Measurements from ENCODE around the gene AGRN.
"Not testable (repeated sequence)": the region's sequence is repeated elsewhere in the genome, so short reads cannot be mapped to it uniquely, and the experiment has no call there.

Gene AGRN

GRCh38 chr1:1001057-1001783, 18.7 kb upstream of the AGRN start:
- H3K4me3 ChIP-seq (ENCODE audit: low read depth in 1 of 2, low read length in 2 of 2): peak overlapping the region; percentile 61 to 62
- H3K4me1 ChIP-seq (ENCODE audit: control insufficient read depth in 1 of 2, insufficient read depth in 2 of 2, low read length in 2 of 2): peaks cover 18 to 25% of the 10 kb centered on the region in 2 donors
- H3K27ac ChIP-seq (ENCODE audit: low read depth, low read length): peak overlapping the region; percentile 10
- H3K9ac ChIP-seq (ENCODE audit: low read depth in 1 of 2, low read length in 2 of 2): peak overlapping the region in 1 of 2 donors; percentile 54
- H3K9me3 ChIP-seq (ENCODE audit: control insufficient read depth in 1 of 2, low read length in 2 of 2): no peaks in the 10 kb centered on the region
- H3K27me3 ChIP-seq (ENCODE audit: control insufficient read depth in 1 of 2, insufficient read depth in 2 of 2, low read length in 2 of 2): peaks cover 35 to 58% of the 10 kb centered on the region in 2 donors
- H3K36me3 ChIP-seq (ENCODE audit: control insufficient read depth in 1 of 2, insufficient read depth in 2 of 2, low read length in 2 of 2): no peaks in the 10 kb centered on the region

GRCh38 chr1:1003618-1004419, 16.1 kb upstream of the AGRN start:
- no peaks in the 10 kb centered on the region for H3K36me3 ChIP-seq (ENCODE audit: control insufficient read depth in 1 of 2, insufficient read depth in 2 of 2, low read length in 2 of 2)
- peaks cover 18 to 32% of the 10 kb centered on the region in 2 donors for H3K4me1 ChIP-seq (ENCODE audit: control insufficient read depth in 1 of 2, insufficient read depth in 2 of 2, low read length in 2 of 2)
- no peak overlapping the region for H3K9ac ChIP-seq (ENCODE audit: low read depth in 1 of 2, low read length in 2 of 2)
- H3K27me3 ChIP-seq (ENCODE audit: control insufficient read depth in 1 of 2, insufficient read depth in 2 of 2, low read length in 2 of 2): peaks cover 27 to 48% of the 10 kb centered on the region in 2 donors
- H3K9me3 ChIP-seq (ENCODE audit: control insufficient read depth in 1 of 2, low read length in 2 of 2): no peaks in the 10 kb centered on the region
- H3K4me3 ChIP-seq (ENCODE audit: low read depth in 1 of 2, low read length in 2 of 2): no peak overlapping the region
- no peak overlapping the region for H3K27ac ChIP-seq (ENCODE audit: low read depth, low read length)

DNA sequence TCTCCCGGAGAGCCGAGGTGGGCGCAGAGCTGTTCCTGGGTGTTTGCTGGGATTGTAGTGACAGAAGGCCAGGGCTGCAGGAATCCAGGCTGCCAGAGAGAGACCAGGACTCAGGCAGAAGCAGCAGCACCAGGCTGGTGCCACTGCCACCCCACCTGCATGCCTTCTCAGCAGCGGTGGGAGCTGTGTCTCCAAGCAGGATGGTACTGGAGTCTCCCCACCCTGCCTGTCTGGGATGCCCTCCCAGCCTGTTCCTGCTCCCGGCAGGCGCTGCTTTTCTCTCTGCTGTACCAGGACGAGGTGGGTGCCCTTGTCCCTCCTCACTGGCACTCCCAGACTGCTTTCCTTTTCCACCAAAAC, 15.5 kb upstream of the AGRN start:
- Histone ChIP-seq H3K27ac (ENCODE audit: low read depth, low read length) (no peak overlapping the region), H3K4me1 (ENCODE audit: control insufficient read depth in 1 of 2, insufficient read depth in 2 of 2, low read length in 2 of 2) (peaks cover 18 to 32% of the 10 kb centered on the region in 2 donors), H3K9me3 (ENCODE audit: control insufficient read depth in 1 of 2, low read length in 2 of 2) (no peaks in the 10 kb centered on the region), H3K9ac (ENCODE audit: low read depth in 1 of 2, low read length in 2 of 2) (peak overlapping the region in 1 of 2 donors; percentile 4), H3K27me3 (ENCODE audit: control insufficient read depth in 1 of 2, insufficient read depth in 2 of 2, low read length in 2 of 2) (peaks cover 27 to 48% of the 10 kb centered on the region in 2 donors), H3K4me3 (ENCODE audit: low read depth in 1 of 2, low read length in 2 of 2) (no peak overlapping the region), H3K36me3 (ENCODE audit: control insufficient read depth in 1 of 2, insufficient read depth in 2 of 2, low read length in 2 of 2) (no peaks in the 10 kb centered on the region)

DNA sequence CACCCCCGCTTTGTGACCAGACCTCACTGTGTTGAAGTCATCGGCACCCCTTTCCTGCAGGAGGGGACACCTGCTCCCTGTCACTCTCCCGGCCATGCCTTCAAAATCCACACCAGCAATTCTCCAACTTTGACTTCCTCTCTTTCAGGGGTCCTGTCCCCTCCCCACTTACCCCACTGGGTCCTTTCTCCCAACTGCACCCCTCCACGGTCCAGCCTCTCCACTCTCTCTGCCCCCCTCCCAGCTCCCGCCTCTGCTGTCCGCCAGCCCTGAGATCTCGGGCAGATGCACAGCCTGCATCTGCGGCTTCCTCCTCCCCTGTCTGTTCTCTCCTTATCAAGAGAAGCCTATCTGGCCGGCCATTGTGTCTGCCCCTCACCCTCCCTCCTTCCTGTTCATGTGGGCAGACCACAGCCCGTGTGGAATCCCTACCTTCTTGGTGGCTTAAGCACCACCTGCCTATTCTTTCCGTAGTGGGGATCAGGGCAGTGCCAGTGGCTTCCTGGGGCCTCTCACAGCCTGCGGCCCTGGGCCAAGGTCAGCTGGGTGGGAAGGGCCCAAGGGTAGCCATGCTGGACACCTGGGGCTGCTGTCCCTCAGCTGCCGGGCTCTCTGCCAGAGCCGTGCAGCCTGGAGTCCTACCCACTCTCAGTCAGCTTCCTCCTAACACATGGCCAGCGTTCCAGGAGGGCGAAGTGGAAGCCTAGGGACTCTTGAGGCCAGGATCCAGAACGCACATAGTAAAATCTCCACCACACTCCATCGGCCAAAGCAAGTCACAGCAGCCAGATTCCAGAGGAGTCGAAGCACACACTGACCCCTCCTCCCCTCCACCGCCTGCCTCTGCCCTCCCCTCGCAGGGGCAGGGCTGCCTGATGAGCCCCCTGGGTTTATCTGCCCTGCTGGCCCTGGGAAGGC, 14.9 kb upstream of the AGRN start:
- Histone ChIP-seq H3K4me1 (ENCODE audit: control insufficient read depth in 1 of 2, insufficient read depth in 2 of 2, low read length in 2 of 2) (peaks cover 18 to 32% of the 10 kb centered on the region in 2 donors), H3K9me3 (ENCODE audit: control insufficient read depth in 1 of 2, low read length in 2 of 2) (no peaks in the 10 kb centered on the region), H3K36me3 (ENCODE audit: control insufficient read depth in 1 of 2, insufficient read depth in 2 of 2, low read length in 2 of 2) (no peaks in the 10 kb centered on the region), H3K9ac (ENCODE audit: low read depth in 1 of 2, low read length in 2 of 2) (peak overlapping the region in 1 of 2 donors; percentile 4), H3K4me3 (ENCODE audit: low read depth in 1 of 2, low read length in 2 of 2) (peak overlapping the region in 1 of 2 donors; percentile 22), H3K27ac (ENCODE audit: low read depth, low read length) (peak overlapping the region; percentile 20), H3K27me3 (ENCODE audit: control insufficient read depth in 1 of 2, insufficient read depth in 2 of 2, low read length in 2 of 2) (peaks cover 27 to 48% of the 10 kb centered on the region in 2 donors)

DNA sequence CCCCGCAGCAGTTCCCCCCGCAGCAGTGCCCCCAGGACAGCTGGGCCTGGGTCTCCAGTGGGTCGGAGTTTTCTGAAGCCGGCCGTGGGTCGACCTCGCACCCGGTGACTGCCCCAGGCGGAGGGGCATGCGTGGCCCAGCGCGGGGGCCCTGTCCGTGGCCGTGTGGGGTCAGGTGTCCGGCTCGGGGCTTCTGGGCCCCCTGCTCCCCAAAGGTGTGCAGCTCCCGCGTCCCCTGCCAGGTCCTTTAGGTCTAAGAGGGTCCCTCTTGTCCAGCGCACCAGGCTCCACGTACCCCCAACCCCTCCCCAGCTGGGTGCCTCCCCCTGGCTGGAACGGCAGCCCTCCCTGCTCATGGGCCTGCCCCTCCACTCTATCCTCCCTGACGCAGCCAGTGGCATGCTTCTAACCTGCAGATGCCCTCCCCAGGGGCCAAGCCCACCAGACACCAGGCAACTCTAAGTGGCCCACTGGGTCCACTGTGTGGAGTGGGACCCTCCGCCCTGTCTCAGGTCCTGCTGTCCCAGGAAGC, 14.1 kb upstream of the AGRN start:
- Histone ChIP-seq H3K9me3 (ENCODE audit: control insufficient read depth in 1 of 2, low read length in 2 of 2) (no peaks in the 10 kb centered on the region), H3K36me3 (ENCODE audit: control insufficient read depth in 1 of 2, insufficient read depth in 2 of 2, low read length in 2 of 2) (no peaks in the 10 kb centered on the region), H3K9ac (ENCODE audit: low read depth in 1 of 2, low read length in 2 of 2) (peak overlapping the region in 1 of 2 donors; percentile 54), H3K4me3 (ENCODE audit: low read depth in 1 of 2, low read length in 2 of 2) (peak overlapping the region; percentile 28 to 35), H3K27me3 (ENCODE audit: control insufficient read depth in 1 of 2, insufficient read depth in 2 of 2, low read length in 2 of 2) (peaks cover 24 to 44% of the 10 kb centered on the region in 2 donors), H3K27ac (ENCODE audit: low read depth, low read length) (peak overlapping the region; percentile 51), H3K4me1 (ENCODE audit: control insufficient read depth in 1 of 2, insufficient read depth in 2 of 2, low read length in 2 of 2) (peaks cover 15 to 32% of the 10 kb centered on the region in 2 donors)

GRCh38 chr1:1006305-1007159, 13.4 kb upstream of the AGRN start:
- Histone ChIP-seq H3K9ac (ENCODE audit: low read depth in 1 of 2, low read length in 2 of 2) (peak overlapping the region in 1 of 2 donors; percentile 54), H3K4me3 (ENCODE audit: low read depth in 1 of 2, low read length in 2 of 2) (peak overlapping the region; percentile 28 to 35), H3K4me1 (ENCODE audit: control insufficient read depth in 1 of 2, insufficient read depth in 2 of 2, low read length in 2 of 2) (peaks cover 11 to 27% of the 10 kb centered on the region in 2 donors), H3K27me3 (ENCODE audit: control insufficient read depth in 1 of 2, insufficient read depth in 2 of 2, low read length in 2 of 2) (peaks cover 17 to 38% of the 10 kb centered on the region in 2 donors), H3K36me3 (ENCODE audit: control insufficient read depth in 1 of 2, insufficient read depth in 2 of 2, low read length in 2 of 2) (no peaks in the 10 kb centered on the region), H3K27ac (ENCODE audit: low read depth, low read length) (peak overlapping the region; percentile 51), H3K9me3 (ENCODE audit: control insufficient read depth in 1 of 2, low read length in 2 of 2) (no peaks in the 10 kb centered on the region)

DNA sequence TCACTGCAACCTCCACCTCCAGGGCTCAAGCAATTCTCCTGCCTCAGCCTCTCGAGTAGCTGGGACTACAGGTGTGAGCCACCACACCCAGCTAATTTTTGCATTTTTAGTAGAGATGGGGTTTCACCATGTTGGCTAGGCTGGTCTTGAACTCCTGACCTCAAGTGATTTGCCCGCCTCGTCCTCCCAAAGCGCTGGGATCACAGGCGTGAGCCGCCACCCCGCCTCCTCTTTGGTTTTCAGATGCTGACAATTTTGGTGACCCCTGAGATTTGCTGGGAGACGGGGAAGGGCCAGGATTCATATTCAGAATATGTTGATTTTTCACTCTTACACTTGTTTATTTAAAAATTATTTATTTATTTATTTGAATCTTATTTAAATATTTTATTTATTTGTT, 9.8 kb upstream of the AGRN start:
- not testable (repeated sequence) for H3K4me3 ChIP-seq (ENCODE audit: low read depth in 1 of 2, low read length in 2 of 2); H3K9me3 ChIP-seq (ENCODE audit: control insufficient read depth in 1 of 2, low read length in 2 of 2); H3K36me3 ChIP-seq (ENCODE audit: control insufficient read depth in 1 of 2, insufficient read depth in 2 of 2, low read length in 2 of 2); H3K27ac ChIP-seq (ENCODE audit: low read depth, low read length); H3K9ac ChIP-seq (ENCODE audit: low read depth in 1 of 2, low read length in 2 of 2)
- H3K27me3 ChIP-seq (ENCODE audit: control insufficient read depth in 1 of 2, insufficient read depth in 2 of 2, low read length in 2 of 2): peaks cover under 1 to 15% of the 10 kb centered on the region in 2 donors
- H3K4me1 ChIP-seq (ENCODE audit: control insufficient read depth in 1 of 2, insufficient read depth in 2 of 2, low read length in 2 of 2): peaks cover 12 to 31% of the 10 kb centered on the region in 2 donors

GRCh38 chr1:1011396-1011949, 8.4 kb upstream of the AGRN start:
- Histone ChIP-seq H3K4me1 (ENCODE audit: control insufficient read depth in 1 of 2, insufficient read depth in 2 of 2, low read length in 2 of 2) (peaks cover 6 to 18% of the 10 kb centered on the region in 2 donors), H3K9me3 (ENCODE audit: control insufficient read depth in 1 of 2, low read length in 2 of 2) (no peaks in the 10 kb centered on the region), H3K9ac (ENCODE audit: low read depth in 1 of 2, low read length in 2 of 2) (no peak overlapping the region), H3K36me3 (ENCODE audit: control insufficient read depth in 1 of 2, insufficient read depth in 2 of 2, low read length in 2 of 2) (no peaks in the 10 kb centered on the region), H3K27me3 (ENCODE audit: control insufficient read depth in 1 of 2, insufficient read depth in 2 of 2, low read length in 2 of 2) (peaks cover 0 to 5% of the 10 kb centered on the region in 2 donors), H3K4me3 (ENCODE audit: low read depth in 1 of 2, low read length in 2 of 2) (no peak overlapping the region), H3K27ac (ENCODE audit: low read depth, low read length) (no peak overlapping the region)

DNA sequence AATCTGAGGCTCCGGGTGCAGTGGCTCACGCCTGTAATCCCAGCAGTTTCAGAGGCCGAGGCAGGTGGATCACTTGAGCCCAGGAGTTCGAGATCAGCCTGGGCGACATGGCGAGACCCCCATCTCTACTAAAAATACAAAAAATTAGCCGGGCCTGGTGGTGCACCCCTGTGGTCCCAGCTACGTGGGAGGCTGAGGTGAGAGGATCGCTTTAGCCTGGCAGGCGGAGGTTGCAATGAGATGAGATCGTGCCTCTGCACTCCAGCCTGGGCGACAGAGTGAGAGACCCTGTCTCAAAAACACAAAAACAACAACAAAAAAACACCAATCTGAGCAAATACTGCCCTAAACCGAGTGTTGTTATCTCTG, 7.2 kb upstream of the AGRN start:
- Histone ChIP-seq H3K9ac (ENCODE audit: low read depth in 1 of 2, low read length in 2 of 2) (peak overlapping the region; percentile 90 to 93), H3K27ac (ENCODE audit: low read depth, low read length) (peak overlapping the region; percentile 60), H3K4me3 (ENCODE audit: low read depth in 1 of 2, low read length in 2 of 2) (peak overlapping the region; percentile 65 to 77), H3K4me1 (ENCODE audit: control insufficient read depth in 1 of 2, insufficient read depth in 2 of 2, low read length in 2 of 2) (peaks cover 6 to 13% of the 10 kb centered on the region in 2 donors)
- not testable (repeated sequence) for H3K9me3 ChIP-seq (ENCODE audit: control insufficient read depth in 1 of 2, low read length in 2 of 2); H3K27me3 ChIP-seq (ENCODE audit: control insufficient read depth in 1 of 2, insufficient read depth in 2 of 2, low read length in 2 of 2); H3K36me3 ChIP-seq (ENCODE audit: control insufficient read depth in 1 of 2, insufficient read depth in 2 of 2, low read length in 2 of 2)

All from duodenal mucosa (tissue), 2 donors.